ENCODE results near the gene MEIS1.

Gene MEIS1

DNA sequence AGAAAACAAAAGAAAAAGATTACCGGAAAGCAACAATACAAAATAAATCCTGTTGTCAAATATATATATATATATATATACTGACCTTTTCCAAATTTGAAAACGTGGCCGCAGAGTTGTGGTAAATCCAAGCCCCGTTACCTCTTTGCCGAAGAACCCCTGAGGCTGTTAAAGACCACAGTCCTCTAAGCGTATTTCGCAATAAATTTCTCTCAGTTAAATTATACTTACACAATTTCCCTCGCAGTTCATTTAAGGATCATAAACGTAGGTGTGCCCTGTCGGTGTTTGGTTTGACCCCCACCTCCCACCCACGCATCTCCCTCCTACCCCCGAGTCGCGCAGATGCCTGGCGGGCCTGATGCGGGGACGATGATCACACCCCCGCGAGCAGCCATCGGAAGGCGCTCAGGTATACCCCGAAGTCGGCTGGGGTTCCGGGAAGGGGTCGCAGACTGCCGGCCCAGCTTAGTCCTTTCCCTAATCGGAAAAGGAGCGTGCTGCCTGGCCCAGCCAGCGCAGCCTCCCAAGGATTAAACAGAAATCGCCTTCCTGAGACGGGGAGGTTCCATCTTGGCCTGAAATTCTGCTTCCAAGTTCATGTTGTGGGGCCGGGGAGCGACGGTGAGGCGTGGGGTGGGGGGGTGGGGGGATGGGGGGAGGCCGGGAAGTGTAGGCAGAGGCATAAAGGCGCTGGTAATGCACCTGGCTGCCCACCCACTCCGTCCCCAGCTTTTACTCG, 2.9 kb upstream of the MEIS1 start:
- no peak for DNase-seq

DNA sequence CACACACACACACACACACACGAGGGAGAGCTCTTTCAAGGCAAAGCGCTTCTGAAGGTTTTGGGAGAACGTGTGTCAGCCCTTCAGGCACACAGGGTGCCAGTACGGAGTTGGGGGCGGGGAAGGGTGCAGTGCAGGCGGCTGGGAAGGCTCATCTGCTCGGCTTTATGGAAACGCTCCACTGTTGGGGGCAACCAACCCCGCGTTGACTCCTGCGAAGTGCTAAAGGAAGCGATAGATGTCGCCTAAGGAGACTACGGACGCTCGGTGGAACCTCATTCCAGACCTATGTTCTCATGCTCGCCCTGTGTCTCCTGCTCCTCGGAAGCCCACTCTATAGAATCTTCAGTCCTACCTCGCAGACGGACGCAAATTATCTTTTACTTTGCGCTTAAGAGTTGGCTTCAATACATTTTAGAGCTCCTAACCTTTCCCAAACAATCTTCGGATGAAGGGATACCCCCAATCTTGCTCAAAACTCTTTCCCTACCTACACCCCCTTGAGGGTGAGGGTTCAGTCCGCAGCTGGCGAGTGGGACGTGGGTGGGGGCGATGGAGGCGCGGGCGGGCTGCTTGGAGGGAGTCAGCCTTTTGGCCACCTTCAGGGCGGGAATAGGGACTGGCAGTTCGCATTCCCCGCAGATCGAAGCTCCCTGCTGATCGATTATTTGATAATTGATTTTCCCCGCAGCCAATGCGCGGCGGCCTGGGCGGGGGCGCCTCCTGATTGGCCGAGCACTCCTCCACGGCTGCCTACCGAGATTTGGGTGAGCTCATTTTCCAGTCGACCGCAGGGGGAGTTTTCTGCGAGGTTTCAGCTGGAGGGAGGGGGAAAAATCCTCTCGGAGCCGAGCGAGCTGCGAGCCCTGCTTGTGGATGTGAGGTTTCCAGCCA, 1.9 kb upstream of the MEIS1 start:
- no peak for DNase-seq

- DNase-seq, result no peak
These were observed 1.3 kb upstream of the MEIS1 start for GRCh38 chr2:66433695-66433944.

DNA sequence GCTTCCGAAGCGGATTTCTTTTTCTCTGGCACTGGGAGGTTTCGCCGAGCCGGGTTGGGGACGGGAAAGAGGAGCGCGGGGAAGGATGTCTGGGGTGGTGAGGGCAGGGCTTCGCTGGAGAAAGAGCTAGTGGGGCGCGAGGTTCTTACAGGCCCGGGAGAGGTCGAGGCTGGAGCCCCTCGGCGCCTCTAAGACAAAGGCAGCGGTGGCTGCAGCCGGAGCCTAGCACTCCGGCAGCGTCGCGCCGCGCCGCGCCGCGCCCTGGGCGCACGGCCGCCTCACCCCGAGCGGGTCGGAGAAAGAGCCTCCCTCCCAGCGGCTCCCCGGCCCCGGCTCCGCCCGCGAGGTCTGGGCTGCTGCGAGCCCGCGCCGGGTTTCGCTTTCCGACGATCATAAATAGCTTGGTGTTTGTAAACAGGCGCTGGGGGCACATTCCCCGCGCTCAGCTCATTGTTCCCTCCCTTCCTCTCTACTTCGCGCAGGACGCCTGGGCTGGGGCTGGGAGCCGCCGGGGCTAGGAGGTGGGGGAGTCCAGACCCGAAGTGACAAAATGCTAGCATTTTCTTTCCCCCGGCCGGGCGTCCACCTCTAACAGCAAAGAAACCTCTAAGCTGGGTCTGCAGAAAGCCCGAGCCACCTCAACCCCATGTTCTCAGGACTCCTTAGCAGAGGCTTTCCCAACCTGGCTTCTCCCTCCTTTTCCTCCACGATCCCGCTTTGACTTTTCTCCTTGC, 813 bp upstream of the MEIS1 start:
- DNase-seq, result no peak

GRCh38 chr2:66435549-66435875, 587 bp downstream of the MEIS1 start:
- DNase-seq, result no peak

DNA sequence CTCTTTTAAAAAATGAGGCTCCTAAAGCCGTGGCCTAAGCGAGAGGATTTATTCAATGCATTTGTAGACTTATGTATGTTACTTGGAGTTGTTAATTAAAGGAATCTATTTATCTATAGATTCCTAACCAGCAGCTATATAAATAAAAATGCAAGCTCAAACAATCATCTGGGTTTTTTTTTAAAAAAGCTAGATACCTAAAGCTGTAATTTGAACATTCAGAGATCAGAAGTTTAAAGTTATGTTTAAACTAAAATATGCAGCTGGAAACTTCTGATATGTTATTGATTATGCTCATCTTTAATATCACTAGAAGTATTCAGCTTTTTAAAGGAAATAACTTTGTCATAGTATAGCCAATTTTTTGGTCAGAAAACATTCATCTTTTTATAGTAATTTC, 1.0 kb downstream of the MEIS1 start:
- no peak for DNase-seq

- no peak for DNase-seq
These were observed 1.7 kb downstream of the MEIS1 start for GRCh38 chr2:66436581-66437001.

GRCh38 chr2:66437109-66437690, 2.3 kb downstream of the MEIS1 start:
- DNase-seq, result no peak

DNA sequence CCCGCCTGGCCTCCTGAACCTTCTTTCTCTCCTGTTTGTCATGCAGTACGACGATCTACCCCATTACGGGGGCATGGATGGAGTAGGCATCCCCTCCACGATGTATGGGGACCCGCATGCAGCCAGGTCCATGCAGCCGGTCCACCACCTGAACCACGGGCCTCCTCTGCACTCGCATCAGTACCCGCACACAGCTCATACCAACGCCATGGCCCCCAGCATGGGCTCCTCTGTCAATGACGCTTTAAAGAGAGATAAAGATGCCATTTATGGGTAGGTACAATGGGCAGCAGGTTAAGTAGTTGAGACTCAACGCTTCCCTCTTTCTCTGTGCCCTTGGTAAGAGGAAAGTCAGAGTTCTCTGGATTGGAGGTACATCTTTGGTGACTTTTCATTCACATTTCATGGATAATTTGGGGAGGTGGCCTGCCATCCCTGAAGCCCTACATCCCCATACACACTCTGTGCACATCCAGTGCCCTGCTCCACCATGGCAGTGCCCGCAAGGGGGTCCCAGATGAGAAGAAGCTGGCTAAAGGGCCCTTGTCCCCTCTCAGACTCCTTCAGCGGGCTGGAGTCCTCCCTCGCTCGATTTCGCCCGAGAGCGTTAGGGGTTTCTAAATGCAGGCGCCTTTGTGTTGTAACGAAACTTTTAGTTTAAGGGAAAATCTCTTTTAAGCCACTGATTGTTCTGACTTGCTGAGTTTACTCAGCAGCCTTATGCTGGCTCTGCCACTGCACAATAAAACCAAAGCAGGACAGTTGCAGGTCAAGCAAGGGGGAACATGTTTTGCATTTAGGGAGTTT, 3.0 kb downstream of the MEIS1 start:
- DNase-seq, result no peak

- DNase-seq, result no peak
These were observed 3.5 kb downstream of the MEIS1 start for GRCh38 chr2:66438498-66438833.

DNA sequence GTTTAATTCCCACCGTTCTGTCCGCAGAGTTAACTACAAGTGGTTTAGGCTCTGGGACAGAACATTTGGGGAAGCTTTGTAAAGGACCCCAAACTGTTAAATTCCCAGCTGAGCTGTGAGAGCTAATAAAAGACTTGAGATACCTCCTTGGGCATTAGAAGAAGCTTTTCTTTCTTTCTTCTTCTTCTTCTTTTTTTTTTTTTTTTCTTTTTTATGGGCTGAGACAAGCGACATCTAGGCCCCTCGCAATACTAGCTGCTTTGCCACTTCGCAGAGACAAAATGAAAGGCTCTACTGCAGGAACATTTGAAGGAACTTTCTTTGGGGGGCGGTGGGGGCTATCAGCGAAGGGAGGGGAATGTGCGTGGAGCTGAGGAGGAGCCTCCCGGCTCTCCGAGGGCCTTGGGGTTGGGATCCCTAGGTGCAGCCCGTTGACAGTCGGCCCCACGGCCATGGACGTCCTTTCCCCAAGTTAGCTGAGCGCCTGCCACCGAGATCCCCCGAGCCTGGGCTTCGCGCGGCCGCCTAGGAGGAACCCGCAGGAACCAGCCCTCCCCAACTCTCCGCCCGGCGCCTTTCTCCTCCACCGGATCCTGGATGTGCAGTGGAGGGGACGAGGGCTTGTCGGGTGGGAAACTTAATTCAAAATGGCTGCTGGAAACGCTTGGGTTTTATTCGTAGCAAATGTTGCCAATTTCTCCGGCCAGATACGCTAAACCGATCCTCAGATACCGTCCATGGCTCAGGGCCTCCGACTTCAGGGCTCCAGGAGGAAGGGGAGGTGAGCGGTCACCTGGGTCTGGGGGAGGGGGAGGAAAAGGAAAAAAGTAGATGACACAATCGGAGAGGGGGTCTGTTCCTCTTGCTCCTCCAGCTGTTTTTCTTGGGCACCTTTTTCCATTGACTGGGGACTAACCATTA, 4.2 kb downstream of the MEIS1 start:
- no peak for DNase-seq

GRCh38 chr2:66439812-66440542, 5.1 kb downstream of the MEIS1 start:
- no peak for DNase-seq

DNA sequence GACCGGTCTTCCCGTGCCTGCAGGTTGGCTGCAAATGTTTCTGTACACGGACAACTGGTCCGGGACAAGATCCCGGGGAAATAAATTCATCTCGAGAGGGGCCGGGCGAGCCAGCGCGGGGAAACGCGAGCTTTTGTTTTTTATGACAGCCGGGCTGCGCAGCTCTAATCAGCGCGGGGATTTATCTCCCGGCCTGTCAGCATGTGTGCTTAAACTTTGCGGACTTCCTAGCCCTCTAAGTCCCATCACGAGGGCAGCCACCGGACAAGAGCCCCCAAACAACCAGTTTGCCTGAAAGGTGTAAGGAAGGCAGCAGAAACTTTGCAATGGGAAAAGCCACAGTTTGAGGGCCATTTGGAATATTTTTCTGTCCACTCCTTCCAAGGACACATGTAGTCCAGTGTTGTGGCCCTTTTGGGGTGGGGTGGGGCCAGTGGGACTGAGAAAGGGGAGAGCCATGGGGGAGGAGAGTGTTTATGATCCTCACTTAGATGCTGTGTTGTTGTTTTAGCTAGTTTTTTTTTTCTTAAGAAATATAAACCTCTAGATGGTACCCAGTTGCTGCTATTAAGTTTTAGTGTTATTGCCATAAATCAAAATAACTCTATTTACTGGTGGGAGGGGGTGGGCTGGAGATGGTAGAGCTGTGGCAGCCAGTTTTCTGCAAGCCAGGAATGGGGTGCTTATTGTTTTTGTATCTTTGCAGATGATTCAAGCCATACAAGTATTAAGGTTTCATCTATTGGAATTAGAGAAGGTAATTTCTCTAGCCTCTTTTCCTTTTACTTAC, 6.0 kb downstream of the MEIS1 start:
- no peak for DNase-seq

DNA sequence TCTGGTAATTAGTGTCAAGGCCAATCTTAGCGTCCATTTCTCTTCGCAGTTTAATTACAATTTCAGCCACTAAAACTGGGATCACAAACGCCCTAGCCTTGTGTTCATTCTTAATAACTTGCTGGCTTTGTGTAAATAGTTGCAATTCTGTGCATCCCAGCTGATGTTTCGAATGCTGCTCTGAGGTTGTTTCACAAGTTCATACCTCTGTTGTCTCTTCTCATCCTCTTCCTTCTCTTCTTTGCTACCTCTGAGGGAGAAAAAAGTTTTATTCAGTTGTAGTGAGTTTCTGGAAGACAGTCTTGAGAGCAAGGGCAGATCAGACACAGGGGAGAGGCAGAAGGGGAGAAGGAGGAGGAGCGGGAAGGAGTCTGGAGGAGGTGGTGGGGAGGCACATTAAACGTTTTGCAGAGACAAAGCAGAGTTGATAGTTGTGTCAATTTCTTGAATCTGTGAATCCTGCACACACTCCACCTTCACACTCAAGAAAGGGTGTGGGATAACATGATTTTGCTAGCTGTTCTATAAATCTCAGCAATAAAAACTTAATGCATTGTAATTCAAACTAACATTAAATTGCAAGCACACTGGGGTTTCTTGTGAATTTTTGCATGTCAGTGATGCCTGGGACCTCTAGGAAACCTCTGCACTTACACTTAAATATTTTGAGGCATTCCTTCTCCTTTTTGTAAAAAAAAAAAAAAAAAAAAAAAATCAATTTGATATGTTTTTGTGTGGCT, 6.8 kb downstream of the MEIS1 start:
- no peak for DNase-seq

GRCh38 chr2:66442516-66443185, 7.7 kb downstream of the MEIS1 start:
- DNase-seq, result no peak

DNA sequence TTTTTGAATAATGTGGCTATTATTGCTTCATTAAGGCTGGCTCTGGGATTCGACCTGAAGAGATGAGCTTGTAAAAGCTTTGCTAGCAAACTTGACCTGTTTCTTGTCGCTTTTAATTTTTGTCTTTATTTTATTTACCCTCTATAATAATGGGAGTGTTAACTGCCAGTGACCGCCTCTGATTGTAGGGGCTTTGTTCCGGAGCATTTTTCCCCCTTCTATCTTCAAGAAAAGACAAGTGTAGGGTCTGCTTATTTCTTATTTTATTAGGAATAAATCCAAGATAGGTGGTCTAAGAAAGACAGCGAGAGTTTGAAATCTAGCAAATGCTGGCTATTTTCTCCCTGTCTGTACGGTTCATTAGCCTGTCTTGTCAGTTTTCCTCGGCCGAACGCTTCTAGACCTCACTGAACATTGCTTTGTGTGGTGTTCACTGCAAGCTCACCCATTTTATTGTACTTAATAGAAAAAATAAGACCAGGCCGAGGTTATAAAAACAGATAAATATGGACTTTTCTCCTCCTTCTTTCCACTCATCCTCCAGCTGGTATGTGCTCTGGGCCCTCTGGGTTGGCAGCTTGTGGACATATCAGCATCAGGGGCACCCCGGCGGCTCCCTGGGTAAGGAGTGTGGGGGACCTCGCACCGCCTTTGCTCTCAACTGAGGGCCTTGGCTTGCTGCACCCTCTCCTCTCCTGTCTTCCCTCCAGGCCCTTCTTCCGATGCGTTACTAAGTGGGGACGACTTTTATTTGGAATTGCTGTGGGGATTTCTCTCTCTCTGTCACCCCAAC, 8.5 kb downstream of the MEIS1 start:
- no peak for DNase-seq

- DNase-seq, result no peak
These were observed 9.3 kb downstream of the MEIS1 start for GRCh38 chr2:66443979-66444861.
